Body of pancreas (tissue), 4 donors: ENCODE measurements around the gene SPRN.
"Not testable (repeated sequence)": the region's sequence is repeated elsewhere in the genome, so short reads cannot be mapped to it uniquely, and the experiment has no call there.

Source experiments
- POLR2A ChIP-seq, 3 donors: fragments of 450-650 bp; IDR thresholded peaks; one replicate each; pipeline ENCODE4 v1.6.1; 2016; ENCODE audit warnings: antibody characterized with exemption in 3 of 3, mild to moderate bottlenecking in 2 of 3
- TF ChIP-seq, protein P1 (sequence below), 7 experiments: fragments of 450-650 bp in 4 of 7; fragments of 200-600 bp in 3 of 7; sonication (generic) in 3 of 7; IDR thresholded peaks; one replicate each; pipeline ENCODE4 v1.5.1; 2016 to 2019; ENCODE audit warnings: antibody characterized with exemption in 7 of 7

DNA sequence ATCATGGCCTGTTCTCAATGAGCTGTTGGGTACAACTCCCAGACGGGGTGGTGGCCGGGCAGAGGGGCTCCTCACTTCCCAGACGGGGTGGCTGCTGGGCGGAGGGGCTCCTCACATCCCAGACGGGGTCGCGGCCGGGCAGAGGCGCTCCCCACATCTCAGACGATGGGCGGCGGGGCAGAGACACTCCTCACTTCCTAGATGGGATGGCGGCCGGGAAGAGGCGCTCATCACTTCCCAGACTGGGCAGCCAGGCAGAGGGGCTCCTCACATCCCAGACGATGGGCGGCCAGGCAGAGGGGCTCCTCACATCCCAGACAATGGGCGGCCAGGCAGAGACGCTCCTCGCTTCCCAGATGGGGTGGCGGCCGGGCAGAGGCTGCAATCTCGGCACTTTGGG, 10.0 kb downstream of the SPRN start:
- TF ChIP-seq POLR2A (IDR thresholded peaks at IDR 0.05), result not testable (repeated sequence)
- TF ChIP-seq, protein P1, sequence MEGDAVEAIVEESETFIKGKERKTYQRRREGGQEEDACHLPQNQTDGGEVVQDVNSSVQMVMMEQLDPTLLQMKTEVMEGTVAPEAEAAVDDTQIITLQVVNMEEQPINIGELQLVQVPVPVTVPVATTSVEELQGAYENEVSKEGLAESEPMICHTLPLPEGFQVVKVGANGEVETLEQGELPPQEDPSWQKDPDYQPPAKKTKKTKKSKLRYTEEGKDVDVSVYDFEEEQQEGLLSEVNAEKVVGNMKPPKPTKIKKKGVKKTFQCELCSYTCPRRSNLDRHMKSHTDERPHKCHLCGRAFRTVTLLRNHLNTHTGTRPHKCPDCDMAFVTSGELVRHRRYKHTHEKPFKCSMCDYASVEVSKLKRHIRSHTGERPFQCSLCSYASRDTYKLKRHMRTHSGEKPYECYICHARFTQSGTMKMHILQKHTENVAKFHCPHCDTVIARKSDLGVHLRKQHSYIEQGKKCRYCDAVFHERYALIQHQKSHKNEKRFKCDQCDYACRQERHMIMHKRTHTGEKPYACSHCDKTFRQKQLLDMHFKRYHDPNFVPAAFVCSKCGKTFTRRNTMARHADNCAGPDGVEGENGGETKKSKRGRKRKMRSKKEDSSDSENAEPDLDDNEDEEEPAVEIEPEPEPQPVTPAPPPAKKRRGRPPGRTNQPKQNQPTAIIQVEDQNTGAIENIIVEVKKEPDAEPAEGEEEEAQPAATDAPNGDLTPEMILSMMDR (IDR thresholded peaks at IDR 0.05), result not testable (repeated sequence)
